HG02970 (cell line): ENCODE results near the gene AFAP1L2.

Experiments
- ATAC-seq: cut with Tn5 transposase; IDR thresholded peaks from one replicate; pipeline ENCODE4 v1.9.1; 2021; ENCODE audit warnings: mild to moderate bottlenecking, moderate library complexity, moderate number of reproducible peaks; ENCODE audit not compliant: unreplicated experiment, low FRiP score

The AFAP1L2 gene

GRCh38 chr10:114418109-114418508, 13.8 kb upstream of the AFAP1L2 start:
- ATAC-seq: no peak

GRCh38 chr10:114412907-114413797, 8.8 kb upstream of the AFAP1L2 start:
- ATAC-seq: no peak

- no peak for ATAC-seq
Observed at GRCh38 chr10:114408968-114409444, 4.7 kb upstream of the AFAP1L2 start.

- no peak for ATAC-seq
Observed at GRCh38 chr10:114408112-114408967, 4.0 kb upstream of the AFAP1L2 start.

GRCh38 chr10:114406455-114406854, 2.2 kb upstream of the AFAP1L2 start:
- ATAC-seq: no peak

- no peak for ATAC-seq
Observed at GRCh38 chr10:114405011-114405350, 679 bp upstream of the AFAP1L2 start.

GRCh38 chr10:114403541-114404161, 651 bp downstream of the AFAP1L2 start:
- ATAC-seq: no peak

- ATAC-seq: no peak
Observed at GRCh38 chr10:114402871-114403540, 1.3 kb downstream of the AFAP1L2 start.

- no peak for ATAC-seq
Observed at GRCh38 chr10:114402233-114402632, 2.1 kb downstream of the AFAP1L2 start.

- ATAC-seq: no peak
Observed at GRCh38 chr10:114401195-114401791, 3.0 kb downstream of the AFAP1L2 start.

- no peak for ATAC-seq
Observed at GRCh38 chr10:114400091-114400490, 4.2 kb downstream of the AFAP1L2 start.

GRCh38 chr10:114399576-114399975, 4.7 kb downstream of the AFAP1L2 start:
- no peak for ATAC-seq

GRCh38 chr10:114398587-114399331, 5.5 kb downstream of the AFAP1L2 start:
- no peak for ATAC-seq

- no peak for ATAC-seq
Observed at GRCh38 chr10:114397651-114398145, 6.6 kb downstream of the AFAP1L2 start.

GRCh38 chr10:114396464-114396863, 7.8 kb downstream of the AFAP1L2 start:
- ATAC-seq: no peak

GRCh38 chr10:114395366-114396022, 8.8 kb downstream of the AFAP1L2 start:
- no peak for ATAC-seq

GRCh38 chr10:114394531-114394930, 9.8 kb downstream of the AFAP1L2 start:
- ATAC-seq: no peak

GRCh38 chr10:114393886-114394285, 10.4 kb downstream of the AFAP1L2 start:
- no peak for ATAC-seq

- ATAC-seq: no peak
Observed at GRCh38 chr10:114393482-114393881, 10.8 kb downstream of the AFAP1L2 start.
